ENCODE measurements around the gene MS4A3. TPM values are rescaled to one million over a fixed set of nuclear protein-coding genes. Genes with fewer than 3 reads are reported as not detected.
"Not testable (repeated sequence)": the region's sequence is repeated elsewhere in the genome, so short reads cannot be mapped to it uniquely, and the experiment has no call there.

Gene MS4A3
- total RNA-seq, 1 donor from 2014 or later = not detected

DNA sequence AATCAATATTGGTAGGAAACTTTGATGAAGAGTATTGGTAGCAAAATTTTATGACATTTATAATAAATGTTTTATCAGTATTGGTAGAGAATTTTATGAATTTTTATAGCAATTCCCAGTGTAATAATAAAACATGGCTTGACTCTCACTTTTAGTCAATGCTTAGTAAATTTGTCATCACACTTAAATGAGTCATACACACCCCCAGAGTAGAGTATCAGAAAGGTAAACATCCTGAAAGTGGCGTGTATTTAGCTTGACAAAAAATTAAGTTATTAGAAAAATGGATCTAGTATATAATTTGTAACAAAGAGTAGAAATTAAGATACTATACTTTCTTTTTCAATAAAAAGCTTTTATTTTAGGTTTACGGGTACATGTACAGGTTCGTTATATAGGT lies 2.6 kb downstream of the MS4A3 start:
- H3K4me3 ChIP-seq = no peak overlapping the region
- DNase-seq (no peak), ATAC-seq (no peak)
- TF ChIP-seq, protein P1, sequence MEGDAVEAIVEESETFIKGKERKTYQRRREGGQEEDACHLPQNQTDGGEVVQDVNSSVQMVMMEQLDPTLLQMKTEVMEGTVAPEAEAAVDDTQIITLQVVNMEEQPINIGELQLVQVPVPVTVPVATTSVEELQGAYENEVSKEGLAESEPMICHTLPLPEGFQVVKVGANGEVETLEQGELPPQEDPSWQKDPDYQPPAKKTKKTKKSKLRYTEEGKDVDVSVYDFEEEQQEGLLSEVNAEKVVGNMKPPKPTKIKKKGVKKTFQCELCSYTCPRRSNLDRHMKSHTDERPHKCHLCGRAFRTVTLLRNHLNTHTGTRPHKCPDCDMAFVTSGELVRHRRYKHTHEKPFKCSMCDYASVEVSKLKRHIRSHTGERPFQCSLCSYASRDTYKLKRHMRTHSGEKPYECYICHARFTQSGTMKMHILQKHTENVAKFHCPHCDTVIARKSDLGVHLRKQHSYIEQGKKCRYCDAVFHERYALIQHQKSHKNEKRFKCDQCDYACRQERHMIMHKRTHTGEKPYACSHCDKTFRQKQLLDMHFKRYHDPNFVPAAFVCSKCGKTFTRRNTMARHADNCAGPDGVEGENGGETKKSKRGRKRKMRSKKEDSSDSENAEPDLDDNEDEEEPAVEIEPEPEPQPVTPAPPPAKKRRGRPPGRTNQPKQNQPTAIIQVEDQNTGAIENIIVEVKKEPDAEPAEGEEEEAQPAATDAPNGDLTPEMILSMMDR (IDR thresholded peaks at IDR 0.05) = no peak
- H3K36me3 ChIP-seq = no peaks in the 10 kb centered on the region
- H3K27ac ChIP-seq = no peak overlapping the region
- H3K4me1 ChIP-seq = no peaks in the 10 kb centered on the region
- no peaks in the 10 kb centered on the region for H3K9me3 ChIP-seq
- intact Hi-C loops (cut with DNase I) = no loop called here
- H3K27me3 ChIP-seq = no peaks in the 10 kb centered on the region

DNA sequence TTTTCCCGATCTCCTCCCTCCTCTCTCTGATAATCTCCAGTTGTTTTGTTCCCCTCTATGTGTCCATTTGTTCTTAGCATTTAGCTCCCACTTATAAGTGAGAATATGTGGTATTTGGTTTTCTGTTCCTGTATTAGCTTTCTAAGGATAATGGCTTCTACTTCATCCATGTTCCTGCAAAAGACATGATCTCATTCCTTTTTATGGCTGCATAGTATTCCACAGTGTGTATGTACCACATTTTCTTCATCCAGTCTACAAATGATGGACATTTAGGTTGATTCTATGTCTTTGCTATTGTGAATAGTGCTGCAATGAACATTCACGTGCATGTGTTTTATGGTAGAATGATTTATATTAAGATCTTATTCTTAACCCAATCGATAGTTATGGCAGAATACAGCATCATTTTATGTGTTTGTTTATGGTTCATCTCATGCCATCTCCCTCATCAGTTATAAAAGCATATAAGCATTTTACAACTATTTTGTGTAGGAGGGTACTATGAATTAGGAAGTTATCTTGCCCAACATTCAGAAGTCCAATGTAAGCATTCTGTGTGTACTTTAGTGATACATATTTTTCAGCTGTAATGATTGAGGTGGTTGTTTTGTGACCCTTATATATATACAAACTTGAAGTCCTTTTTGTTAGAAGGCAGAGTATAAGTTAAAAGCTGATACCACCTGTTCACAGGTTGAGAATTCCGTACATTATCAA lies 3.2 kb downstream of the MS4A3 start:
- Histone ChIP-seq H3K9me3 (no peaks in the 10 kb centered on the region), H3K4me1 (no peaks in the 10 kb centered on the region), H3K27me3 (no peaks in the 10 kb centered on the region), H3K27ac (no peak overlapping the region), H3K4me3 (no peak overlapping the region), H3K36me3 (no peaks in the 10 kb centered on the region)
- intact Hi-C loops (cut with DNase I) = no loop called here
- DNase-seq = no peak
- ATAC-seq = no peak
- TF ChIP-seq, protein P1 (IDR thresholded peaks at IDR 0.05) = no peak

DNA sequence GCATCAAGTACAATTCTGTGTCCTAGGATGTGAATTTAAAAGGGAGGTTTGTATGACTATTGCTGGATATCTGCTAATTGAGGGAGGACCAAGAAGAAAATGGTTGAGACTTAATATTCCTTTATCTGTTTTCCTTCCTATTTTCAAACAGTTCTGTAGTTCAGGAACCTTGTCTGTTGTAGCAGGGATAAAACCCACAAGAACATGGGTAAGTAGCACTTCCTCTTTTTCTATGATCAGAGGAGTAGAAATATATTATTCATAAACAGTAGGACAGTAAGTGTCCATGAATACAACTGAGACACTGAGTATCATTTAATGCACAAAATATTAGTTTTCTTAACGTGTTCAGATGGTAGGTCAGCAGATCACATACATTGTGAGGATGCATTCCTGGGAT lies 7.6 kb downstream of the MS4A3 start:
- DNase-seq = no peak
- no peaks in the 10 kb centered on the region for H3K4me1 ChIP-seq
- no peaks in the 10 kb centered on the region for H3K27me3 ChIP-seq
- no peaks in the 10 kb centered on the region for H3K9me3 ChIP-seq
- intact Hi-C loops (cut with DNase I) = no loop called here
- no peaks in the 10 kb centered on the region for H3K36me3 ChIP-seq
- peak; percentile 39 for ATAC-seq
- no peak overlapping the region for H3K4me3 ChIP-seq
- TF ChIP-seq, protein P1 (IDR thresholded peaks at IDR 0.05) = no peak
- no peak overlapping the region for H3K27ac ChIP-seq

DNA sequence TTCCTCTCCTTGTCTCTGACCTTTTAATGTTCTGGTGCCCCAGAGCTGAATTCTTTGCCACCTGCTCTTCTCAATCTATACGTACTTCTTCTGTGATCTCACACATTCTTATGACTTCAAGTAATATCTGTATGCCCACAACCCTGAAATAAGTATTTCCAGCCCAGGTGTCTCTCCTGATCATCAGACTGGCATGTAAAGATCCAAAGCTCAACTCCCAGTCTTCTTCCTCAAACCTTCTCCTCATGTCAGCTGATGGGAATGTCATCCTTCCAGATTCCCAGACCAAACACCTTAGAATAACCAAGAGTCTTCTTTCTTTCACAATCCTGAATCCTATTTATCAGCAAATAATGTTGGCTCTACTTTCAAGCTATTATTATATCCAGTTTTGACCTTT lies 9.3 kb downstream of the MS4A3 start:
- Histone ChIP-seq H3K4me1 (no peaks in the 10 kb centered on the region), H3K9me3 (no peaks in the 10 kb centered on the region), H3K27ac (no peak overlapping the region), H3K4me3 (no peak overlapping the region), H3K36me3 (no peaks in the 10 kb centered on the region), H3K27me3 (no peaks in the 10 kb centered on the region)
- TF ChIP-seq, protein P1 (IDR thresholded peaks at IDR 0.05) = no peak
- ATAC-seq (no peak), DNase-seq (no peak)
- intact Hi-C loops (cut with DNase I) = no loop called here

DNA sequence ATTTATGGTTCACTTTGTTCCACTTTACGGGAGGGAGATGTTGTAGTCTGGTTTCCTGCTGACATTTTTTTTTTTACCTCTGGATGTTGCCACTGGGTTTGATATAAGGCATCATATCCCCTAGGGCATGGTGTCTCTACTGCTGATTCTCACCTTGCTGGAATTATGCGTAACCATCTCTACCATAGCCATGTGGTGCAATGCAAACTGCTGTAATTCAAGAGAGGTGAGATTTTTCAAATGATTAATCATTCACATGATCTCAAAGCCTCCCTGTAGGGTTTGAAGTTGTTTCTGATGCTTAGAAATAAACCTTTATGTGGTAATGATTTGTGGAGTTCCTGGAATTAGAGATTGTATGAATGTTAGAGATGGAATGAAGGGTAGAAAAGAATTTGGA lies 13.0 kb downstream of the MS4A3 start:
- Histone ChIP-seq H3K27ac (no peak overlapping the region), H3K27me3 (no peaks in the 10 kb centered on the region), H3K9me3 (no peaks in the 10 kb centered on the region), H3K4me3 (no peak overlapping the region), H3K4me1 (no peaks in the 10 kb centered on the region), H3K36me3 (no peaks in the 10 kb centered on the region)
- TF ChIP-seq, protein P1 (IDR thresholded peaks at IDR 0.05) = no peak
- ATAC-seq = no peak
- intact Hi-C loops (cut with DNase I) = no loop called here
- no peak for DNase-seq

DNA sequence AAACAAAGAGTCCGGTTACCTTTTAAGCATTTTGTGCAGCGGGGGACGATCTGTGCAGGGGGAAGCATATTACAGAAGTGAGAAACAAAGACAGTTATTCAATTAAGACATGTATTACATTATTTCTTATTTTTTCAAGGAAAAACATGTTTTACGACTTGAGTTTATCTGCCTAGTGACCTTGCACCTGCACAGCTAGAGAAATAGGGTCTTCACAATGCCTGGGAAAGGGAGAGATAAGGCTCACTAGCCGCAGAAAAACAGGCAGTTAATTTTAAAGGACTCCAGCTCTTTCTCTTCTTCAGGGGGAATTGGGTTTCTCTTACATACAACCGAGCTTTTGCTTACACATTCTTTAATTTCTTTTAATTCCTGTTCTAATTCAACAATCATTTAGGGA lies 15.2 kb downstream of the MS4A3 start:
- H3K4me3 ChIP-seq; H3K9me3 ChIP-seq; DNase-seq; ATAC-seq; H3K27me3 ChIP-seq; intact Hi-C loops (cut with DNase I); H3K4me1 ChIP-seq; H3K27ac ChIP-seq; H3K36me3 ChIP-seq: not testable (repeated sequence)
